ENCODE results near the gene DEPDC5.

The DEPDC5 gene

DNA sequence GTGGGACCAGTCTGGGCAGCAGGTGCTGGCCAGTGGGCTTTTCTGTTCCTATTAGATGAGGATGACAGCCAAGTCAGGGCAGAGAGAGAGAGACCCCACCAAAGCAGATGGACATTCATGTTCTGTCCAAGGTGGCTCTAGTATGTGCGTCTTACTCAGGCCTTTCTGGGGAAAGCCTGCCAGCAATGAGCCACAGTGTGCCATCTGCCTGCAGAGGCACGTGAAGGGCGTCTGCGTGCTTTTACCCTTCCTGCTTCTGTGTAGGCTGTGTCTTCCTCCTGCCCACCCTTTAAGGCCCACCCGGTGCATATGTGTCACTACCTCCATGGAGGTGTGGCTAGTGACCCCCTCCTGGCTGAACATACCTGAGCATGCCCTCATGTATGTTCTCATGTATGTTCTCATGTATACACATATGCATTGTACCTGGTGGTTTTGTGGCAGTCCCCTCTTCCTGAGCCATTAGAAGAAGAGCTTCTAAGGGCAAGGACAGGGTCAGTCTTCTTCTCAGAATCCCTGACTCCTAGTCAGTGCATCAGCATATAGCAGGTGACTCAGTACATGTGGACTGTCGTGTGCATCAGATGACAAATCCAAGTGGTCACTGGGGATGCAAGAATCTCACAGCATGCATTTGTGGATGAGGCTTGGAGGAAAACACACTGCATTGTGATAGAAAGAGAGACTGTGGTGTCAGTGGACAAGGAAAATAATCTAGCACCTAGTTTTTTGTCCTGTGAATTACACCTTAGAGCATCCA lies 100.1 kb downstream of the DEPDC5 start:
- no peak for DNase-seq

DNA sequence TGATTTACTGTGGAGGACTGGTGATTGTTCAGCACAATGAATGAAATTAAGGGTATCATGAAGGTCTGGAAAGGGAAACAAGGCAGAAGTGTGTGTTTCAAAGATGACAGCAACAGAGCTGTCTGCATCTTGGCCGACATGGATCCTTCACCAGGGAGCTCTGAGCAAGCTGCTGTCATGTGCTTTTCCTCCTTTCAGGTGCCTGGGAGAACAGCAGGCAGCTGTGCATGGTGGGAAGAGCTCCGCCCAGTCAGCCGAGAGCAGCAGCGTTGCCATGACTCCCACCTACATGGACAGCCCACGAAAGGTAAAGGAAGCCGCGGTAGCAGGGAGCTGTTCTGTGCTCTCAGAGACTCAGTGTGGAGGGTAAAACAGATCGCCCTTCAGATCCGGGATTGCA lies 103.4 kb downstream of the DEPDC5 start:
- DNase-seq, result no peak

DNA sequence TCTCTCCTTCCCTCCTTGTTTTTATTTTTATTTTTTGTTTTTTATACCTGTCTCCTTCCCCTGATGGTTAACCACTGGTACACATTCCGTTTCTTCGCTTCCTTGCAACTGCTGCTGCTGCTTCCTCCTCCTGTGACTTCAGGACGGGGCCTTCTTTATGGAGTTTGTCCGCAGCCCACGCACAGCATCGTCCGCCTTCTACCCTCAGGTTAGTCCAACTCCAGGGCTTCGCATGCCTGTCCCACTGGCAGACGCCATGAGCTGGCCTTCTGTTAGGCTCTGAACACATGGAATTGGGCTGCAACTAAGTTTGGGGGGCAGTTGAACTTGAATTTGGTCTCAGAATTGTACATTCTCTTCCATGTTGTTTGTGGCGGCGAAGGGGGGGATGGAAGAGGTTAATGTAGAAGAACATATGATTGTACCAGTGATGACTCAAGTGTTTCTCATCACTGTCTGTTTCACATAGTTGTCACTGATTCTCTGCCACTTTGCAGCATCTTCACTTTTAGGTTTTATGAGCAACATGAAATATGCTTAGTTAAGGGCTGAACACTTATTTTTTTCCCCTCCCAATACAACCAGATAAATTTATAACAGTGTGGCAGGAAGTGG lies 107.5 kb downstream of the DEPDC5 start:
- DNase-seq, result no peak

DNA sequence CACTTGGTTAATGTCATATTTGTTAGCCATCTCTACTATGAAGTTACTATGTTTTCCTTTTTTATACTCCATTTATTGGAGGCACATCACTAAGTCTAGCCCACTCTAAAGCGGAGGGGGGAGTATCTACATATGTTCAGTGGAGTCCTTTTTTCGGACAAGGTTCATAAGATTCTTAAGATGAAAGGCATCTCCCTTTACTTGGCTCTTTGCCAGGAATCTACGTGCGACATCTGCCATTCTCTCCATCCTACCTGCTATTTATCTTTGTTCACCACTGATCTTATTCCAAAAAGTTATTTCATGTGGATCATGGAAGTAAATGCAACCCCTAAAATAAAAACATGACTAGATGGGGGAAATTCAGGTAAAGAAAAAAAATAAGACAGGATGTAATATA lies 113.1 kb downstream of the DEPDC5 start:
- no peak for DNase-seq

DNA sequence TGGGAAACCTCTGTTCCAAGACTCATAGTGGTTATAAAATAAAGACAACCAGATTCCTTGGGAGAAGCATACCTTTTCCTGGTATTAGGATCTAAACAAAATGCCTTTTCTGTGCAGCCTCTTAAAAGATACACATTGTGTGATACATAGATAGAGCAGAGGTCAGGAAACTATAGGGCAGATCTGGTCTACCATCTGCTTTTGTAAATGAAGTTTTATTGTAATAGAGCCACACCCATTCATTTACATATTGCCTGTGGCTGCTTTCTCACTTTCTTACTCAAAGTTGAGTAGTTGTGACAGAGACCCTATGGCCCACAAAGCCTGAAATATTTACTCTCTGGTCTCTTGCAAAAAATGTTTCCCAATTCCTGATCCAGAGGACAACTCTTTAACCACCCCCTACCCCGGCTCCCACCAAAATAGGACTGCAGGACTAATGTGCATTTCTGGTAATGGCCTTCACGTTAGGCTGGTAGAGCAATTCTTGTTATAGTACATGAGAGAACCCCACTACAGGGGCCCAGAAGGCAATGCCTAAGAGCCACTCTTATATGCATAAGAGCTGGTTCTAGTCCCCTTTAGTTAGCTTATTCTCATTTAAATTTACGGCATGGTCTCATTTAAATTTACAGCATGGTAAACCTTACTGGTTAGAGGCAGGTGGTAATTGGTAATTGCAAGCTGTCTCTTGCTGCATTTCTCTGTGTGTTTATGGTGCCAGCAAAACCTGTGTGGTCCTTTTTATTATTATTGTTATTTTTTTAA lies 113.8 kb downstream of the DEPDC5 start:
- DNase-seq, result no peak

DNA sequence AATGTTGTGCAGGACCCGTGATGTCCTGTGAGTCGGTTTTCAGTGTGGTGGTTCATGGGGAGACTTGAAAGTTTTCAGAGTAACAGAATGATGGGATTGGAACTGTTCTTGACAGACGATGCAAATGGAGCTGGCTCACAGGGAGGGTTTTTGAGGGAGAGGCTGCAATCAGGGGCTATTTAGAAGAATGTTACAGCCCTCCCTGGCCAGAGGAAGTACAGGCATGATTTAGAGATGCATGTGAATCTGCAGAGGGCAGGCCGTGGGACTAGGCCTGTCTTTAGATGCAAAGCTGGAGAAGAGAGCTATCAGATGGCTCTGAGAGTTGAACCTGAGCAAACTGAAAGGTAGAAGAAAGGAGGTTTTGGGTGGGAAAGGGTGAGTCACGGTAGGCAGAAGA lies 115.9 kb downstream of the DEPDC5 start:
- DNase-seq, result no peak

DNA sequence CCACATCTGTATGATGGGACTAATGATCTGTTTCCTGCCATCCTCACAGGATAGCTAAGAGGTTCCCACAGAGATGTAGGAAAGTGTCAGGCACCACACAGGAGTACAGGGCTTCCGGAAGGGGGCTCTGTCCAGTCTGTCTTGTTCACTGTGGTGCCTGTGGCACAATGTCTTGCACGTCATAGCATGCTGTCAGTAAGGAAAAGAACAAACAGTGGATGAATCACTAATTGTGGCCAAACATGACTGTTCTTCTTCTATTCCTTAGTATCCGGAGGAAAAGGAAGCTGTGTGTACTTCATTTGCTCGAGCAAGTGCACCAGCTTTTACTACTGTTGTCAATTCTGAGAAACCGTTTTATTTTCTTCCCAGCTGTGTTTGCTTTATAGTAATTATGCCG lies 117.1 kb downstream of the DEPDC5 start:
- DNase-seq, result no peak

DNA sequence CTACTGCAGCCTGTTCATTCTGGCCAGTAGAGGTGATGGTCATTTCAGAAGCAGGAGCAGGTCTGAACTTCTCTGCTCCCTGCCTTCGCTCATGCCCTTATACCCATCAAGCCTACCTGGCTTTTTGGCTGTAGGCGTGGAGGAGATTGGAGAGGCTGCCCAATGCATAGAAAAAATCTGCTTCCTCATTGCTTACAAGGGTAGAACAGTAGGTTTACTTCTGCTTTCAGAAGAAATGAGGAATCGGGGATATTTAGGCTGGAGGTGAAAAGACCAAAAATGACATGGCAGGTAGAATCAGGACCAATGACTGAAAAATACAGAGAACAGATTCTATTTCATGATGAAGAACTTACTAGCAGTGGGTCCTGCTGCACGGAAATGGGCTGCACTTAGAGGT lies 117.7 kb downstream of the DEPDC5 start:
- no peak for DNase-seq

DNA sequence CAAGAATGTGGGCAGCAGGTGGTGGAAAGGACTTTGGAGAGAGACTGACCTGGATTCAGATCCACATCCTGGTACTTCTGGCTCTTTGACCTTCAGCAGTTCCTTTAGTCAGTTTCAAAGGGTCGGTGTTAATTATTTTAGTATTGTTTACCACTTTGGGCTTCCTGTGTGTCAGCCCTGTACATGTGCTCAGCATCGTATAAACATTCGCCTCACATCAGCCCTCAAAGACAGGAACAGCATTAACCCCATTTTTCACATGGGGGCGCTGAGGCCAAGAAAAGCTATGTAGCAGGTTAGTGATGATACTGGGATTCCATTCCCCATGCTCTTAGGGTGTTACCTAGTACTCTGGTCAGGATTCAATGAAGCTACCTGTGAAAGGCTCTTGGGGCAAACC lies 118.4 kb downstream of the DEPDC5 start:
- no peak for DNase-seq

DNA sequence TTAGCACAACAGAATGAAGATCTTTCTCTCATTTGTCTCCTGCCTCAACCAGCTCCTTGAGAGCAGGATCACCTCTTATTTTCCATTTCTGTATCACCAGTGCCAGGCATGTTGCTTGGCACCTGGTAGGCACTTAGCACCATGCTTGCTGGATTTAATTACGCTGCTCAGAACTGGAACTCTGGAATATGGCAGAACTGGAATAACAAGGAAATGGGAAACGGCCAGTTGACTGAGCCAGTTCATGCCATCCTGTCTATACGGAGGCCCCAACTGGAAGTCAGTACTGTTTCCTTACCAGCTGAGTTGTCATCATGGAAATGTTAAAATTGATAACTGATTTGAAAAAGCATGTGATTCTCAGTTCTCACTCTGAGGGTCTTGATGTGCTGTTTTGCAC lies 121.0 kb downstream of the DEPDC5 start:
- DNase-seq, result no peak

DNA sequence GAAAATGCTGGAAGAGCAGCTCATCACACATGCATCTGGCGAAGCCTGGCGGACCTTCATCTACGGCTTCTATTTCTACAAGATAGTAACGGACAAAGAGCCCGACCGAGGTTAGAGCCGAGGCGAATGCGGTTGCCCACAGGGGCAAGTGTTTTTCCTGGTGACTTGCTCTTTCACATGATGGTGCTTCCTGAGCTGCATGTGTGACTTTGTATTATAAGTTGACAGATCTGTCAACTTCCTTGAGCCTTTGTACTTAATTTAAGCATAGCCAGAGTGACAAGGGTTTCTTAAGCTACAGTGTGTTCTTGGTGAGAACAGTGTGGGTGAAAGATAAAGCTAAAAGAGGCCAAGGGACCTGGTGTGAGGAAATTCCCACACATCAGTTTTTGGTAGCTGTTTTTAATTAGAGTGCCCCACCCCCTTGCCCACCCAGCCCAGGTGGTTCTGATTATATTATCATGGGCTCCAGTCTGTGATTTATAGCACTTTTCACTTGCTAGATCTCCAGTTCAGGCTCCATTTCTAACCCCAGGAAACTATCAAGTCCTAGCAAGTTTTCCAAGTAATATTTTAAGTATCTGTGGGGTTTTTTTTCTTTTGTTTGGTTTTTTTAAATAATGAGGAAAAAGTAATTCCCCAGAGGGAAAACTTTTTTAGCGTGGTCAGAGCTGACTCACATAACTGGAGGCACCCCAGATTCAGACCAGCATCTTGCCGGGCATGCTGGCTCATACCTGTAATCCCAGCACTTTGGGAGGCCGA lies 122.5 kb downstream of the DEPDC5 start:
- DNase-seq, result no peak

DNA sequence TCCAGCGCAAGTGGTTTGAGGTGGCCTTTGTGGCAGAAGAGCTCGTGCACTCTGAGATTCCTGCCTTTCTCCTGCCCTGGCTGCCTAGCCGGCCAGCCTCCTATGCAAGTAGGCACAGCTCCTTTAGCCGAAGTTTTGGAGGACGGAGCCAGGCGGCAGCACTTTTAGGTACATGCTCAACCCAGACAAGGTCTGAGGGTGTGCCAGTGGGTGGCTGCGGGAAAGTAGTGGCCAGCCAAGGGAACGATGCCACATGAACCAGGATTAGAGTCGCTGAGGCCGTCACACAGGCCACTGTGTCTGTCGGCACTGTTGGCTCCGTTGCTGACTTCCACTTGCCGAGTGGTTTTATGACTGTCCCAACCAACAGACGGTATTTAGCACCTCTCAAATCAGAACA lies 125.8 kb downstream of the DEPDC5 start:
- no peak for DNase-seq

DNA sequence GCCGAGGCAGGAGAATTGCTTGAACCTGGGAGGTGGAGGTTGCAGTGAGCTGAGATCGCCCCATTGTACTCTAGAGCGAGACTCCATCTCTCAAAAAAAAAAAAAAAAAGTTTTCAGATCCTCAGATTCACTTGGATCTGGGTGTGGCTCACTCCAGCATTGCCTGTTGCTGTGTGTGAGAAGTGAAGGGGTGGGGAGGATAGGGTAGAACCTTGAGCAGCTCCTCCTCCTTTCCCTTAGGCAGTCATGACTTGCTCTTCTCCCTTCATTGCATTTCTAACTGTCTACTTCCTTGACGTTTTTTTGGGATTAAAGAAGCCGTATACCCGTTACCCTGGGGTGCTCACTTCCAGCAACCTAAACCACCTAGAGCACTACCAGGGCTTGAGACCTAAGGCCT lies 127.4 kb downstream of the DEPDC5 start:
- no peak for DNase-seq

DNA sequence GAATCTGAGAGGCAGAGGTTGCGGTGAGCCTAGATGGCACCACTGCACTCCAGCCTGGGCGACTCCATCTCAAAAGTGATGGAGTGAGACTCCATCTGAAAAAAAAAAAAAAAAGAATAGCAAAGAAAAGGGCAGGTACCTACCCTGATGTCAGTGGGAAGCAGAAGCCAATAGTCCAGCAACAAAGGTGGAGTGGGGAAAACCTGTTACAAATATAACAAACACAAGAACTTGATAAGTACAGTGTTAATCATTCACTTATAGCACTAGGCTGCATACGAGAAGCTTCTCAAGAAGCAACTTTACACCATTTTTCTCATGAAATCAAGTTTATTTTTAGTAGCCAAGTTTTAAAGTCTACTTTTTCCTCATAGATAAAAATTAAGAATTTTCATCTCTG lies 128.0 kb downstream of the DEPDC5 start:
- no peak for DNase-seq

DNA sequence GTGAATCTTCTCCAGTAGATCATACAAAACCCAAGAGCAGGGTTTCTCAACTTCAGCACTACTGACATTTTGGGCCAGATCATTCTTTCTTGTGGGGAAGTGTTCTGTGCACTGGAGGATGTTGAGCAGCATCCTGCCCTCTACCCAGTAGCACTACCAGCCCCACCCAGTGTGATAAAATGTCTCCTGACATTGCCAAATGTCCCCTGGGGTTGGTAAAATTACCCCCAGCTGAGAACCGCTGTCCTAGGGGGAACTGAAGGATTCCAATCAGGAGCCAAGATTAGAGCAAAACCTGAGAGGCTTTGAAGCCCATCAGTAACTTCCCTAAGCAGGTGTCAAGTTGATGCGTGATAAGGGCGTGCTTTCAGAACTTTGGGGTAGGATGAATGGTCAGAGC lies 129.2 kb downstream of the DEPDC5 start:
- no peak for DNase-seq

DNA sequence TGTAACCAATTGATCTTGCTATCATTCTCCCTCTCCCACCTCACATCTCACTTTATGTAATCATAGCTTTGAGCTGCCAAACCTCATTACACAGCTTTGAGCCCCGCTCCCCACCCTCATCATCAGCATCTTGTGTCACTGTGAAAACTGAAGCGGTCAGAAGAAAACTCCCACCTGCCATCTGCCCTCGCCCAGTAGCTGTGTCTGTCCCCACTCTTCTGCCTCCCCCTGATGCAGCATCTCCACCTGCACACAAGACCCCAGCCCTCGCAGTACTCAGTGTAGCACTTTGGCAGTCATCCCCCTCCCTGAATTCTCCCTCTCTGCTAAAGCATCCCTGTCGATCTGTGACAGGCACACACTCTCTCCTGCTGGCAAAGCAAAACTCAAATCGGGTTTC lies 130.2 kb downstream of the DEPDC5 start:
- no peak for DNase-seq

DNA sequence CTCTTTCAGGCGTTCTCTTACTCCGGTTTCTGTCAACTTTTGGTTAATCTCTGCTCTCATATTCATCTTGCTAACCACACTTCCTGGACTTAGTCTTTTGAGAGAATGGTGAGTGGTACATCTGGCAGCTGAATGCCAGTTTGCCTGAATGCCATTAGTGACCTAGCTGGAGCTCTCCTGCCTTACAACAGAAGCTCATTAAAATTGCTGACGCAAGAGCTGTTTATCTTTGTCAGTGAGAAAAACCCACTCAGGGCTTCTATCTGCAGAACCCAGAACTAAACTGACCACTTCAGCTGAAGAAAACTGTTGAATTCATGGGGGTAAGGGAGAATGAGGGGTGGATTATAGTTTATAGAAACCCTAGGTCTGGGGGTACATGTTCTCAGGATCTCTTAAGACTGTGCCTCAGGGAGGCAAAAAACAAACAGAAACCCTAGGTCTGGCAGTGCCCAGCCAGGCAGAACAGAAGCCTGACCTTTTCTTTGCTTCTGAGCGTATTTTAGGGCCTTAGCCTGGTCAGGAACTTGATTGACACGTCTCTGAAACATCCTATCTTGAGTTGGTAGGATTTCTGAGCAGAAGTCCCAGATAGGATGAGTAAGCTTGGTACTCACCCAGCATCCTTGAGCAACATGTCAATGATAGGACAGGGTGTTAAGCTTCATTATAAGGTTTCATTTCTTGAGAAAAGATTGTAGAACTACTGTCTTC lies 137.7 kb downstream of the DEPDC5 start:
- no peak for DNase-seq

DNA sequence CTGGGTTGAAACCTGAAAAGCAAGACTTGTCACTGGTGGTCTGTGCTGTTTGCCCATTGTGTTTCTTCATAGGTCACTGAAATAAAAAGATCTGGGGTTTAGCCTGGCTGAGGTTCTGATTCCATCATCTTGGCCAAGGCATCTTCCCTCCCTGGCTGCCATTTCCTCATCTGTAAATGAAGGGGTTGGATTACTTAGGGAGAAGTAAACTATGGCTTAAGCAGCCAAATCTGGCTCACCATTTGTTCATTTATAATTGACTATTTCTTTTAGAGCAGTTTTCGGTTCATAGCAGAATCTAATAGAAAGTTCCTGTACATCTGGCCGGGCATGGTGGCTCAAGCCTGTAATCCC lies 138.2 kb downstream of the DEPDC5 start:
- no peak for DNase-seq

DNA sequence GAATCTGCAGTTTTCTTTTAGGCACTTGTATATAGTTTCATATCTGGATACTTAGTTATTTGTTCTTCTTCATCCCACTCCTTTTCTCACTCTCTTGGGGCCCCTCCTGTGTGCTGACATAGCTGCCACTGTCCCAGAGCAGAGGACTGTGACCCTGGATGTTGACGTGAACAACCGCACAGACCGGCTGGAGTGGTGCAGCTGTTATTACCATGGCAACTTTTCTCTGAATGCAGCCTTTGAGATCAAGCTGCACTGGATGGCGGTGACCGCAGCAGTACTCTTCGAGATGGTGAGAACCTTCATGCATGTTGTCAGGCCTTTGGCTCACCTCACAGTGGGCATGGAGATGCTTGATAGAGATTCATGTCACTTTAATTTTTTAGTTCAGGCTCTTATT lies 139.6 kb downstream of the DEPDC5 start:
- no peak for DNase-seq

DNA sequence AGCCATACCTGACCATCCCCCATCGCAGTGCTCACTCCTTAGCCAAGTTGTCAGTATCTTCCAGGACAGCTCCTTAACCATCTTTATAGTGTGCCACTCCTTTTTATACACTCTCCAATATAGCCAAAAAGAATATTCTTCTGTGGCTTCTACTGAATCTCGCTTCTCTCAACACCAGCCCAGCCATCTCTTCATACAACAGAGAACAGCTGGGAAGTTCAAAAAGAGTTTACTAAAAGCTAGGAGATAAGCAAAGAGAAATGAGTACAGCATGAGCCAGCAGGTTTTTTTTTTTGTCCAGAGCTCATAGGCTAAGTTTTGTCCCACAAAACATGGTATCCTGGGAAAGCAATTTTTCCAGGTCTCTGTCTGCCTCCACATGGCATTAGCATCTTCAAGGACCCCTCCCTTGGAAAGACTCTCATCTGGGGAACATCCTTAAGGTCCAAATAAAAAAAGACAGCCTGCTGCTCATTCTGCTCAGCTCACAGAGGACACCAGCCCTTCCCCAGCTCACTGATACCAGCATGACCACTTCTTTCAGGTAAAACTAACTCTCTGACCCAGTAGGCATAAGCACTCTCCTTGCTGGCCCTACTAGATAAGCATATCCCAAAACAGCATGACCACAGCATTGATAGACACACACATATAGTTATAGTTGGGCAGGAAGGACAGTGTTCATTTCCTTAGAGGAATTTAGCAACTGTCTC lies 141.7 kb downstream of the DEPDC5 start:
- no peak for DNase-seq

DNA sequence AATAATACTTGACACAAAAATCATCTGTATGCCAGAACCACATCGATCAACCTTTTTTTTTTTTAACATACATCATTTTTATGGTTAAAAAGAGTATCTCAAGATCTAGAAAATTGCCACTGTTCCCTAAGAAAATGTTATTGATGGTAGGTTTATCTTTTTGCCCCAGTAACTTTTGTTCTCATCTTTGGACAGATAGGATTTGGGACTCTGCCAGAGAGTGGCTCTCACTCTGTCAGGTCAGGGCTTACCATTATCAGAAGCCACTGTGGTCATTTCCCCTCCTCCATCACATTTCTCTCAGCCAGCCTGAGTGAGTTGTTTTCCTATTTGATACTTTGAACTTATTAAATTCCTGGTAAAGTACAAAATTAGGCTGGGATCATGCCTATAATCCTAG lies 142.7 kb downstream of the DEPDC5 start:
- no peak for DNase-seq

All from activated gamma-delta T cell (primary cell).